Keratinocyte (primary cell): ENCODE data around the gene BNIP2. TPM values are rescaled to one million over a fixed set of nuclear protein-coding genes. Genes with fewer than 3 reads are reported as not detected.
"Not testable (repeated sequence)": the region's sequence is repeated elsewhere in the genome, so short reads cannot be mapped to it uniquely, and the experiment has no call there.

ENCODE experiments used
- DNase-seq: peaks from one replicate; pipeline ENCODE4 v3.0.0-alpha.2; 2011; ENCODE audit warnings: low read depth, missing footprints, low spot score
- FAIRE-seq: peaks from 2 replicates; lab custom pipeline; 2011; peaks lifted over from hg19 to GRCh38; lab: Jason Lieb, UNC
- H2AFZ ChIP-seq: 2 replicates; pipeline ENCODE4 v1.6.0; 2012; ENCODE audit warnings: low read length, control low read depth, inconsistent platforms; ENCODE audit not compliant: control insufficient read depth
- H3K27ac ChIP-seq: 2 replicates; pipeline ENCODE4 v1.5.1; 2011; ENCODE audit warnings: low read length; ENCODE audit not compliant: control insufficient read depth, insufficient read depth
- H3K27me3 ChIP-seq: 3 replicates; pipeline ENCODE4 v1.6.0; 2011; ENCODE audit warnings: low read length; ENCODE audit not compliant: control insufficient read depth, insufficient read depth; ENCODE audit errors: extremely low read depth
- H3K36me3 ChIP-seq, 2 experiments: 2 replicates in 1 of 2; 3 replicates in 1 of 2; pipeline ENCODE4 v1.5.1; 2011; ENCODE audit warnings: low read length in 2 of 2, mild to moderate bottlenecking in 1 of 2; ENCODE audit not compliant: control insufficient read depth in 2 of 2, insufficient read depth in 2 of 2; ENCODE audit errors: extremely low read depth in 1 of 2
- H3K4me1 ChIP-seq: 3 replicates; pipeline ENCODE4 v1.5.1; 2011; ENCODE audit warnings: low read length; ENCODE audit not compliant: control insufficient read depth, insufficient read depth; ENCODE audit errors: extremely low read depth
- H3K4me2 ChIP-seq: 3 replicates; pipeline ENCODE4 v1.6.0; 2011; ENCODE audit warnings: low read depth, low read length; ENCODE audit not compliant: control insufficient read depth, insufficient read depth; ENCODE audit errors: extremely low read depth
- H3K4me3 ChIP-seq, 3 experiments: fragments of 200-600 bp in 1 of 3; sonication (generic) in 1 of 3; 2 replicates in 2 of 3; 3 replicates in 1 of 3; pipeline ENCODE4 v1.5.1; 2011 to 2016; ENCODE audit warnings: low read length in 3 of 3, mild to moderate bottlenecking in 3 of 3, control low read depth in 2 of 3, inconsistent platforms in 1 of 3, low read depth in 1 of 3, mixed read lengths in 1 of 3, mixed run types in 1 of 3, moderate library complexity in 1 of 3; ENCODE audit not compliant: control insufficient read depth in 2 of 3, insufficient read depth in 2 of 3; ENCODE audit errors: extremely low read depth in 1 of 3
- H3K79me2 ChIP-seq: 2 replicates; pipeline ENCODE4 v1.6.0; 2012; ENCODE audit warnings: low read length; ENCODE audit not compliant: control insufficient read depth, insufficient read depth
- H3K9ac ChIP-seq: 3 replicates; pipeline ENCODE4 v1.6.0; 2011; ENCODE audit warnings: low read length; ENCODE audit not compliant: control insufficient read depth, insufficient read depth; ENCODE audit errors: extremely low read depth
- H3K9me1 ChIP-seq: 3 replicates; pipeline ENCODE4 v1.6.0; 2011; ENCODE audit warnings: low read length; ENCODE audit not compliant: control insufficient read depth, insufficient read depth; ENCODE audit errors: extremely low read depth
- H3K9me3 ChIP-seq: 2 replicates; pipeline ENCODE4 v1.5.1; 2012; ENCODE audit warnings: low read depth, low read length; ENCODE audit not compliant: control insufficient read depth
- H4K20me1 ChIP-seq: 3 replicates; pipeline ENCODE4 v1.6.0; 2011; ENCODE audit warnings: low read length; ENCODE audit not compliant: control insufficient read depth, insufficient read depth; ENCODE audit errors: extremely low read depth
- EZH2 ChIP-seq: IDR thresholded peaks from one replicate; pipeline ENCODE4 v1.6.1; 2012; ENCODE audit warnings: inconsistent platforms, mild to moderate bottlenecking, low read length, moderate library complexity
- dilution Hi-C: fragments of 300-500 bp; cut with MboI; formaldehyde crosslinking; loops from one replicate; pipeline ENCODE4 v1.7.0; 2020; ENCODE audit warnings: low sequenced_read_pairs; ENCODE audit not compliant: extremely low pct_ligation_motif_present
- polyA plus RNA-seq, 5 experiments: library from polyadenylated mRNA; depleted of rRNA in 3 of 5; stranded (reverse) in 3 of 5; stranded (forward) in 1 of 5; unstranded in 1 of 5; fragments of >200 nt; gene quantifications; 1 replicate in 1 of 5; 2 replicates in 3 of 5; 3 replicates in 1 of 5; pipeline versions ENCODE4 v1.2.1 to v1.2.3, GENCODE V29; 2011 to 2012; ENCODE audit warnings: missing spikeins in 2 of 5, low read depth in 1 of 5, low replicate concordance in 1 of 5
- TF ChIP-seq, protein P1 (sequence below), 3 experiments: IDR thresholded peaks in 1 of 3; conservative IDR thresholded peaks in 1 of 3; optimal IDR thresholded peaks in 1 of 3; 2 replicates in 2 of 3; 3 replicates in 1 of 3; pipeline versions ENCODE3 to v1.5.1; 2011; ENCODE audit warnings: low read length in 3 of 3, mild to moderate bottlenecking in 3 of 3, moderate library complexity in 2 of 3, control low read depth in 1 of 3, inconsistent platforms in 1 of 3; ENCODE audit not compliant: insufficient read depth in 2 of 3; ENCODE audit errors: extremely low read depth in 1 of 3

The BNIP2 gene
- polyA plus RNA-seq, 1 donor (not counting 4 experiments of a cell fraction or from before 2014, with no cell fraction given) = 57.4 TPM

- H3K9me3 ChIP-seq = no peaks in the 10 kb centered on the region
- no peaks in the 10 kb centered on the region for H3K27me3 ChIP-seq
- H2AFZ ChIP-seq = no peak overlapping the region
- no peak for TF ChIP-seq EZH2
- TF ChIP-seq, protein P1, sequence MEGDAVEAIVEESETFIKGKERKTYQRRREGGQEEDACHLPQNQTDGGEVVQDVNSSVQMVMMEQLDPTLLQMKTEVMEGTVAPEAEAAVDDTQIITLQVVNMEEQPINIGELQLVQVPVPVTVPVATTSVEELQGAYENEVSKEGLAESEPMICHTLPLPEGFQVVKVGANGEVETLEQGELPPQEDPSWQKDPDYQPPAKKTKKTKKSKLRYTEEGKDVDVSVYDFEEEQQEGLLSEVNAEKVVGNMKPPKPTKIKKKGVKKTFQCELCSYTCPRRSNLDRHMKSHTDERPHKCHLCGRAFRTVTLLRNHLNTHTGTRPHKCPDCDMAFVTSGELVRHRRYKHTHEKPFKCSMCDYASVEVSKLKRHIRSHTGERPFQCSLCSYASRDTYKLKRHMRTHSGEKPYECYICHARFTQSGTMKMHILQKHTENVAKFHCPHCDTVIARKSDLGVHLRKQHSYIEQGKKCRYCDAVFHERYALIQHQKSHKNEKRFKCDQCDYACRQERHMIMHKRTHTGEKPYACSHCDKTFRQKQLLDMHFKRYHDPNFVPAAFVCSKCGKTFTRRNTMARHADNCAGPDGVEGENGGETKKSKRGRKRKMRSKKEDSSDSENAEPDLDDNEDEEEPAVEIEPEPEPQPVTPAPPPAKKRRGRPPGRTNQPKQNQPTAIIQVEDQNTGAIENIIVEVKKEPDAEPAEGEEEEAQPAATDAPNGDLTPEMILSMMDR (optimal IDR thresholded peaks at IDR 0.05 in 1 of 3, IDR thresholded peaks at IDR 0.05 in 1 of 3, conservative IDR thresholded peaks at IDR 0.05 in 1 of 3; ENCODE audit: extremely low read depth in 1 of 3, insufficient read depth in 2 of 3, low read length in 3 of 3) = no peak
- peaks cover 2% of the 10 kb centered on the region for H3K79me2 ChIP-seq
- no peak overlapping the region for H3K4me3 ChIP-seq
- H3K9me1 ChIP-seq = no peaks in the 10 kb centered on the region
- no peak for DNase-seq
- no peaks in the 10 kb centered on the region for H3K4me1 ChIP-seq
- dilution Hi-C loops = no loop called here
- H3K9ac ChIP-seq = no peak overlapping the region
- FAIRE-seq = peak; percentile 62
- no peak overlapping the region for H3K27ac ChIP-seq
- H4K20me1 ChIP-seq = no peaks in the 10 kb centered on the region
- H3K36me3 ChIP-seq = peaks cover 0 to 28% of the 10 kb centered on the region in 2 experiments
- H3K4me2 ChIP-seq = no peak overlapping the region
Measured at GRCh38 chr15:59644756-59645155, 44.4 kb downstream of the BNIP2 start.

DNA sequence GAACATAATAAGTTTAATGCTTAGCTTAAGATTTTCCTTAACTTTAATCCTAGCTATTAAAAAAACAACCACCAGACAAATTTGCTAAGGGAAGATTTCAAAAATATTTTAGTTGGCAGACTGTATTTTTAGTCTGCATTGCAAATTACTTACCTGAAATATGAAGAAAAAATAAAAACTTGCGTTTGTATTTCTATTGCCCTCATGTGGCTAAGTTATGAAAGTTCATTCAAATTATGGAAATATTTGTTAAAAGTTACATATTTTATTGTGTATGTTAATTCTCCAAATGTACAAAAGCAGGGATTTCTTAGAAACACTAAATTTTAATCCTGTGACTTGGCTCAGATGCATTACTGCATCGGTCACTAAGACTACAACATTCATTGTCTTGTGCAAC lies 46.8 kb downstream of the BNIP2 start:
- H3K9ac ChIP-seq = no peak overlapping the region
- H3K9me1 ChIP-seq = no peaks in the 10 kb centered on the region
- TF ChIP-seq, protein P1 (optimal IDR thresholded peaks at IDR 0.05 in 1 of 3, IDR thresholded peaks at IDR 0.05 in 1 of 3, conservative IDR thresholded peaks at IDR 0.05 in 1 of 3; ENCODE audit: extremely low read depth in 1 of 3, insufficient read depth in 2 of 3, low read length in 3 of 3) = no peak
- TF ChIP-seq EZH2 = no peak
- no peak for FAIRE-seq
- no peaks in the 10 kb centered on the region for H3K27me3 ChIP-seq
- no peak overlapping the region for H2AFZ ChIP-seq
- peaks cover 1 to 34% of the 10 kb centered on the region in 2 experiments for H3K36me3 ChIP-seq
- peaks cover 2% of the 10 kb centered on the region for H3K79me2 ChIP-seq
- H3K27ac ChIP-seq = no peak overlapping the region
- H3K9me3 ChIP-seq = no peaks in the 10 kb centered on the region
- no peak overlapping the region for H3K4me3 ChIP-seq
- no peak for DNase-seq
- H4K20me1 ChIP-seq = no peaks in the 10 kb centered on the region
- dilution Hi-C loops = no loop called here
- H3K4me1 ChIP-seq = no peaks in the 10 kb centered on the region
- no peak overlapping the region for H3K4me2 ChIP-seq

DNA sequence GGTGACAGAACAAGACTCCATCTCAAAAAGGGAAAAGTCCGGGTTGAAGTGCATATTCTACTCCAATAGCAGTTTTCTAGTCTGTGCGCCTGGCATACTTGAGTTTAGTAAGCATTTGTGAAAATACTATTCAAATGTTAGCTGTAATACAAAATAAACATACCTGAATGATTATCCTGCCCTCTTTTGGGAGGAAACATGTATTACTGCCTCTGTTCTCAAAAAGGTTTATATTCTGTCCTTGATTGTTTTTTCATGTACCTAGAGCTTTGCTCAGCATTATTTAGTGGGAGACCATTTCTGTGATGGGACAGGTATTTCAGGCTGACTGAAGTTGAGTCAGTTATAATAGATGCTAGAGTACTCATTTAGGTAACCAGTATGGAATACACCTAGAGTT lies 51.6 kb downstream of the BNIP2 start:
- H3K36me3 ChIP-seq = peaks cover 1 to 16% of the 10 kb centered on the region in 2 experiments
- DNase-seq, H3K4me2 ChIP-seq, FAIRE-seq, H3K79me2 ChIP-seq, H3K4me1 ChIP-seq, H3K27me3 ChIP-seq, H4K20me1 ChIP-seq, H3K27ac ChIP-seq, H2AFZ ChIP-seq, H3K9me1 ChIP-seq, dilution Hi-C loops, H3K9me3 ChIP-seq, H3K9ac ChIP-seq, H3K4me3 ChIP-seq: not testable (repeated sequence)
